K562 (cell line): ENCODE measurements around the gene IL10. TPM values are rescaled to one million over a fixed set of nuclear protein-coding genes. Genes with fewer than 3 reads are reported as not detected.
A peak's percentile ranks its signal among the peaks of the same experiment; 100 is the strongest.

Experiments used
- ATAC-seq: fragments of 200-7000 bp; cut with Tn5 transposase; 3 replicates; pipeline ENCODE4 v1.9.1; 2020; ENCODE audit warnings: moderate library complexity
- BruUV-seq: library from RNA; stranded (reverse); fragments of 400-500 nt; replicated peaks from 2 replicates; lab custom pipeline; 2021; lab: Mats Ljungman, UMichigan
- CTCF ChIA-PET: fragments of 300-600 bp; formaldehyde crosslinking; extraction: SDS; loops from one replicate; lab custom pipeline; 2021; ENCODE audit warnings: low intra/inter-chr PET ratio; lab: Yijun Ruan, JAX
- POLR2A ChIA-PET: fragments of 300-600, 350-650 bp; sonication (Branson Sonifier 250); formaldehyde crosslinking; extraction: SDS; loops from one replicate; lab custom pipeline; 2021; ENCODE audit warnings: antibody characterized with exemption, inconsistent platforms; lab: Yijun Ruan, JAX
- DNase-seq, 4 experiments: peaks; one replicate each; pipeline versions ENCODE4 v3.0.0 to v3.0.0-alpha.2; 2011 to 2018; ENCODE audit warnings: low spot score in 3 of 4, mixed read lengths in 3 of 4; ENCODE audit errors: extremely low read depth in 1 of 4
- FAIRE-seq: peaks from 2 replicates; lab custom pipeline; 2011; peaks lifted over from hg19 to GRCh38; lab: Jason Lieb, UNC
- H2AFZ ChIP-seq: 2 replicates; pipeline ENCODE4 v1.6.0; 2011; ENCODE audit warnings: low read depth, low read length, control low read depth, inconsistent platforms
- H3K27ac ChIP-seq: fragments of 200-600 bp; 3 replicates; pipeline ENCODE4 v1.8.0; 2011; ENCODE audit warnings: low read depth, mild to moderate bottlenecking, control low read depth, inconsistent platforms, low read length, moderate library complexity, mixed read lengths; ENCODE audit errors: extremely low read depth
- H3K27me3 ChIP-seq, 2 experiments: fragments of 300-600 bp in 1 of 2; 2 replicates in 1 of 2; 3 replicates in 1 of 2; pipeline versions ENCODE4 v1.6.0 to v1.8.0; 2011; ENCODE audit warnings: inconsistent platforms in 2 of 2, low read length in 2 of 2, mild to moderate bottlenecking in 1 of 2, mixed read lengths in 1 of 2, moderate library complexity in 1 of 2; ENCODE audit not compliant: control insufficient read depth in 2 of 2, insufficient read depth in 2 of 2
- H3K36me3 ChIP-seq: fragments of 300-600 bp; 3 replicates; pipeline ENCODE4 v1.8.0; 2011; ENCODE audit warnings: mild to moderate bottlenecking, low read length, inconsistent platforms; ENCODE audit not compliant: control insufficient read depth, insufficient read depth
- H3K4me1 ChIP-seq, 2 experiments: fragments of 200-600 bp in 1 of 2; replicated peaks in 1 of 2; 2 replicates in 1 of 2; 3 replicates in 1 of 2; pipeline versions ENCODE4 v1.5.1 to v1.8.0; 2011; ENCODE audit warnings: inconsistent platforms in 2 of 2, low read length in 2 of 2, mild to moderate bottlenecking in 1 of 2, mixed read lengths in 1 of 2, moderate library complexity in 1 of 2; ENCODE audit not compliant: control insufficient read depth in 2 of 2, insufficient read depth in 2 of 2
- H3K4me2 ChIP-seq: 2 replicates; pipeline ENCODE4 v1.6.1; 2011; ENCODE audit warnings: low read length, control low read depth, inconsistent platforms, mixed read lengths; ENCODE audit not compliant: insufficient read depth
- H3K4me3 ChIP-seq: fragments of 200-600 bp; sonication (generic), shearing (Covaris generic); 2 replicates; pipeline ENCODE4 v1.5.1; 2016; ENCODE audit warnings: control low read depth, inconsistent platforms
- H3K79me2 ChIP-seq: fragments of 200-600 bp; 3 replicates; pipeline ENCODE4 v1.8.0; 2011; ENCODE audit warnings: low read length, inconsistent platforms; ENCODE audit not compliant: control insufficient read depth, insufficient read depth
- H3K9ac ChIP-seq, 2 experiments: 2 replicates each; pipeline versions ENCODE4 v1.6.0 to v1.6.1; 2011; ENCODE audit warnings: low read depth in 2 of 2, low read length in 2 of 2, control low read depth in 1 of 2, inconsistent platforms in 1 of 2, mild to moderate bottlenecking in 1 of 2, mixed read lengths in 1 of 2; ENCODE audit not compliant: insufficient read depth in 1 of 2
- H3K9me1 ChIP-seq: one replicate; pipeline ENCODE4 v1.6.0; 2011; ENCODE audit warnings: inconsistent platforms, mild to moderate bottlenecking, low read length, moderate library complexity; ENCODE audit not compliant: control insufficient read depth, insufficient read depth
- H3K9me3 ChIP-seq: replicated peaks from 2 replicates; pipeline ENCODE4 v1.5.1; 2011; ENCODE audit warnings: low read depth, low read length, inconsistent platforms; ENCODE audit not compliant: control insufficient read depth, insufficient read depth
- H4K20me1 ChIP-seq: replicated peaks from 2 replicates; pipeline ENCODE4 v1.6.1; 2011; ENCODE audit warnings: low read length, inconsistent platforms, mixed read lengths; ENCODE audit not compliant: control insufficient read depth, insufficient read depth
- ARID3A ChIP-seq: IDR thresholded peaks from 2 replicates; pipeline ENCODE4 v1.6.1; 2012; ENCODE audit warnings: low read depth, low read length, improper control_type of control experiment, borderline replicate concordance
- ELK1 ChIP-seq: sonication (generic); formaldehyde crosslinking; IDR thresholded peaks from 2 replicates; pipeline ENCODE4 v1.8.1; 2022; ENCODE audit warnings: missing genetic modification reagents
- L3MBTL2 ChIP-seq: fragments of 450-650 bp; IDR thresholded peaks from 2 replicates; pipeline ENCODE4 v1.6.1; 2016; ENCODE audit warnings: mild to moderate bottlenecking, moderate library complexity
- NFIC ChIP-seq: fragments of 450-650 bp; IDR thresholded peaks from 2 replicates; pipeline ENCODE4 v1.6.1; 2017; ENCODE audit warnings: mild to moderate bottlenecking, inconsistent platforms
- PHB2 ChIP-seq: fragments of 450-650 bp; IDR thresholded peaks from 2 replicates; pipeline ENCODE4 v1.6.1; 2017; ENCODE audit warnings: low read depth
- RB1 ChIP-seq: fragments of 450-650 bp; IDR thresholded peaks from 2 replicates; pipeline ENCODE4 v1.6.1; 2017; ENCODE audit warnings: low read depth, mild to moderate bottlenecking
- SPI1 ChIP-seq: IDR thresholded peaks from 2 replicates; pipeline ENCODE4 v1.6.1; 2011; ENCODE audit warnings: low read depth, low read length, control low read depth, borderline replicate concordance
- ZNF75A ChIP-seq: fragments of 450-650 bp; formaldehyde crosslinking; IDR thresholded peaks from 2 replicates; pipeline ENCODE4 v1.4.0; 2020; ENCODE audit warnings: mild to moderate bottlenecking
- WGBS: fragments of 100-300 bp; shearing (Covaris generic); methylation state at CpG from one replicate; pipeline ENCODE4 v1.1.6; 2016; ENCODE audit warnings: low coverage, mixed read lengths; ENCODE audit not compliant: insufficient coverage; ENCODE audit errors: missing lambda C conversion rate; 5-methylcytosine and 5-hydroxymethylcytosine counted together
- in situ Hi-C: fragments of 300-500 bp; cut with MboI; formaldehyde crosslinking; loops from 4 replicates; pipeline ENCODE4 v1.15.0; 2018; ENCODE audit warnings: inconsistent platforms, mixed read lengths
- intact Hi-C: fragments of 100-400 bp; cut with micrococcal nuclease; formaldehyde crosslinking; loops from 2 replicates; pipeline ENCODE4 v1.14.2; 2022
- polyA plus RNA-seq, 8 experiments: library from polyadenylated mRNA; depleted of rRNA in 4 of 8; stranded (reverse) in 5 of 8; unstranded in 3 of 8; fragments of >200 nt; fragmentation: Nextera tagmentation in 2 of 8; fragmentation: Illumina TruSeq in 1 of 8; extraction: Ambion mirVana in 2 of 8; extraction: Trizol in 1 of 8; gene quantifications; 2 replicates each; pipeline versions ENCODE4 v1.2.1 to v1.2.3, GENCODE V29; 2011 to 2014; ENCODE audit warnings: inconsistent platforms in 1 of 8, missing spikeins in 1 of 8
- total RNA-seq, 7 experiments: library from RNA; depleted of rRNA in 6 of 7; stranded (reverse); fragments of >200 nt in 6 of 7; fragmentation: Illumina TruSeq in 2 of 7; extraction: Trizol in 2 of 7; gene quantifications; 2 replicates each; pipeline versions ENCODE4 v1.2.1 to v1.2.3, GENCODE V29; 2011 to 2021; ENCODE audit warnings: low replicate concordance in 1 of 7

The IL10 gene
- total and polyA plus RNA-seq, 9 of the 15 experiments (the other 6 are each of a cell fraction or from before 2014, with no cell fraction given): 0.29 TPM; not detected in 8

GRCh38 chr1:206774093-206774492 lies 1.8 kb upstream of the IL10 start:
- no TSS peak for BruUV-seq
- Histone ChIP-seq H3K27me3 (peaks cover 41 to 76% of the 10 kb centered on the region in 2 experiments), H4K20me1 (no peaks in the 10 kb centered on the region), H3K9me1 (no peaks in the 10 kb centered on the region), H3K27ac (no peak overlapping the region), H3K4me3 (no peak overlapping the region), H3K4me1 (peaks cover 0 to 12% of the 10 kb centered on the region in 2 experiments; a peak in 3 of 5 replicates), H3K4me2 (no peak overlapping the region), H3K79me2 (no peaks in the 10 kb centered on the region), H2AFZ (no peak overlapping the region), H3K36me3 (no peaks in the 10 kb centered on the region), H3K9ac (no peak overlapping the region), H3K9me3 (no peaks in the 10 kb centered on the region)
- POLR2A ChIA-PET: interaction anchor here (0.7 to 1.1 kb wide), 3 partner anchors 9 to 142 kb away, joined by 3 read pairs; no protein-coding TSS in a partner anchor
- intact Hi-C loops: no loop called here
- no peak for DNase-seq
- no peak for TF ChIP-seq ZNF75A (CRISPR knock-in tag)
- TF ChIP-seq SPI1: peak; percentile 31; the same call in 1 of the 2 replicates
- FAIRE-seq: no peak
- in situ Hi-C loops: no loop called here
- CTCF ChIA-PET: no interaction called here
- no peak for ATAC-seq
- 3% methylated on average over 3 of the region's 3 CpGs for WGBS

GRCh38 chr1:206771338-206771692 lies 979 bp downstream of the IL10 start:
- Histone ChIP-seq H3K4me1 (peaks cover 6 to 29% of the 10 kb centered on the region in 2 experiments), H3K79me2 (no peaks in the 10 kb centered on the region), H3K9me3 (no peaks in the 10 kb centered on the region), H3K4me2 (no peak overlapping the region), H4K20me1 (no peaks in the 10 kb centered on the region), H3K27ac (no peak overlapping the region), H2AFZ (no peak overlapping the region), H3K9ac (no peak overlapping the region), H3K9me1 (no peaks in the 10 kb centered on the region), H3K36me3 (no peaks in the 10 kb centered on the region), H3K27me3 (peaks cover 34 to 66% of the 10 kb centered on the region in 2 experiments), H3K4me3 (no peak overlapping the region)
- intact Hi-C loops (no loop called here), in situ Hi-C loops (no loop called here)
- 1% methylated on average over 4 of the region's 4 CpGs for WGBS
- TF ChIP-seq ARID3A (no peak), NFIC (peak; percentile 65), RB1 (no peak), ELK1 (no peak), PHB2 (no peak), L3MBTL2 (0 out of 2 replicates have a peak, but pooled peaks have one; percentile 15)
- CTCF ChIA-PET: no interaction called here
- no peak for ATAC-seq
- POLR2A ChIA-PET: interaction anchor here (0.6 to 1.0 kb wide), 3 partner anchors 51 to 1046 kb away, joined by 3 to 5 read pairs (median 3); no protein-coding TSS in a partner anchor
- BruUV-seq: no TSS peak
- DNase-seq: no peak
- FAIRE-seq: no peak
